Loucy (cell line): ENCODE results near the gene INSYN2B.

Experiments
- CTCF ChIP-seq: fragments of 200-600 bp; sonication (generic); conservative IDR thresholded peaks from 2 replicates; pipeline ENCODE4 v1.5.1; 2014; ENCODE audit warnings: mild to moderate bottlenecking, antibody characterized with exemption, low read length
- EZH2phosphoT487 ChIP-seq: fragments of 200-600 bp; IDR thresholded peaks from 2 replicates; pipeline ENCODE4 v1.6.1; 2018; ENCODE audit warnings: antibody characterized with exemption, mild to moderate bottlenecking, moderate library complexity, borderline replicate concordance

- TF ChIP-seq EZH2phosphoT487 (no peak), CTCF (no peak)
Observed at GRCh38 chr5:169921384-169921783, 58.9 kb downstream of the INSYN2B start.
